HT-29 (cell line): Measurements from ENCODE around the gene PHACTR3. TPM values are rescaled to one million over a fixed set of nuclear protein-coding genes. Genes with fewer than 3 reads are reported as not detected.

Experiments used
- DNase-seq: peaks from one replicate; pipeline ENCODE4 v3.0.0-alpha.2; 2015; ENCODE audit warnings: low spot score
- total RNA-seq: library from RNA; depleted of rRNA; stranded (reverse); fragments of >200 nt; shearing (Covaris generic); gene quantifications from 2 replicates; pipeline ENCODE4 v1.2.3, GENCODE V29; 2014

The PHACTR3 gene
- total RNA-seq, 1 experiment from 2014 or later = 0.18 TPM

DNA sequence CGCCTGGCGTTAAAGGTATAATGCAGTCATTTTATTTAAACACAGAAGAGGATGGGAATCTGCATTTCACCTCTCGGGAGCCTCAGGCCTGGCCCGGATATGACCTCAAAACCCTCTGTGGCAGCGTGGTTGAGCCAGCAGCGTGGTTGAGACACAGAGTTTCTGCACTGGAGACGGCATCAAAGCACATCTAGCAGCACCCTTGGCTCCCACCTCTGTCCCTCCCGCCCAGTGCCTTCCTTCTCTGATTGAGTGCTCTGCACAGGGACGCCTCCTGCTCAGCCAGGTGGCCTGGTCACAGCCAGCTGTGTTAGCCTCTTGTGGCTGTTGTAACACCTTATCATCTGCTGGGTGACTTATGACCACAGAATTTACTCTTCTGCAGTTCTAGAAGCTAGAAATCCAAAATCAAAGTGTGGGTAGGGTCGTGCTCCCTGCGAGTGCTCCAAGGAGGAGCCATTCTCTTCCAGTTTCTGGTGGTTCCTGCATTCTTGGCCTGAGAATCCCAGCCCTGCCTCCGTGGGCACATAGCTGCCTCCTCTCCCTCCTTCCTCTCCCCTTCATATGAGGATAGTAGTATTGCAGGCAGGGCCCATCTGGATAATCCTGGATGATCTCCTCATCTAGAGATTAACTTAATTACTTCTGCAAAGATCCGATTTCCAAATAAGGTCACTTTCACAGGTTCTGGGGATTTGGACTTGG lies 172.4 kb downstream of the PHACTR3 start:
- DNase-seq = no peak

DNA sequence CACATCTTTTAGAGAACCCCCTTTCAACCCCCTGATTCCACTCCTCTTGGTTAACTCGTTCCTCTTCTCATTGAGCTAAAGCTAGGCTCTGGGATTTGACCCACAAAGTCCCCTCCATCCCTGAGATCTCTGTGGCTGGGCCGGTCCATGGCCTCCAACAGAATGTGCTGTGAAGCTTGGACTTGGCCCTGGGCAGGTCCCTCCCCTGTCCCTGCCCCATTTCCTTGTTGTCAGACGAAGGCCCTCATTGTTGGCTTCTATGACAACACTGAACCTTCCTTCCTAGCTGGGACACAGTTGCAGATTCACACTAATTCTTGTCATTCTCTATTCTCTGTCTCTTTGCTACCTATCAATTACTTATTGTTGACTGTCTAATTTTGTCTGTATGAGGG lies 173.0 kb downstream of the PHACTR3 start:
- DNase-seq = no peak

DNA sequence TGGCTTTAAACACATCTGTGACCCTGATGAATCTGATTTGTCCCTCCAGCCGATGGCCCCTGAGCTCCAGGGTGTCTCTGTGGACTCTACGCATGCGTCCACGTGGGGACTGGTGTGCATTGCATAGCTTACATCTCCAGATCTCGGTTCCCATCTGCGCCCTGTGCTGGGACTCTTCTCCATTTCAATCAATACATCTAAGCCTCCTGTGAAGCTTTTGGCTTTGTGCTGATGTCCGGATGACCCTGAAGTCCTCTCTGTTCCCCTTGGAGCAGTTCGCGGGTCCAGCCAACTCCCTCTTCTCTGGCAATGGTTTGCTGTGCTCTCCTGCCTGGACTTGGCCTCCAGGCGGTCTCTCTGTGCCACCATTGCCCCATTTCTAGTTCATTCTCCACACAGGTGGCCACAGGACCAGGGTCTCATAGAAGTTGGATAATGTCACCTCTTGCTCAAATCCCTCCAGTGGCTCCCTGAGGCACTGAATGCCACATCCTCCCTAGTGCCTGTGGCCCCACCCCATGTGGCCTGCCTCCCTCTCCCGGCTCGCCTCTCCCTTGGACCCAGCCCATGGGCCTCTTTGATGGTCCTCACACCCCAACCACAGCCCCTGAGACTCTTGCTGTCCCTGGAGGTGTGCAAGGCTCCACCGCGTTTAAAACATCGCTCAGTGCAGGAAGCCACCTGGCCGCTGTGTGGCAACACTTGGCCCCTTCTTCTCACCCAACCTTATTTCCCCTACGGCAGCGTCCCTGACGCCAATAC lies 173.7 kb downstream of the PHACTR3 start:
- DNase-seq = no peak

DNA sequence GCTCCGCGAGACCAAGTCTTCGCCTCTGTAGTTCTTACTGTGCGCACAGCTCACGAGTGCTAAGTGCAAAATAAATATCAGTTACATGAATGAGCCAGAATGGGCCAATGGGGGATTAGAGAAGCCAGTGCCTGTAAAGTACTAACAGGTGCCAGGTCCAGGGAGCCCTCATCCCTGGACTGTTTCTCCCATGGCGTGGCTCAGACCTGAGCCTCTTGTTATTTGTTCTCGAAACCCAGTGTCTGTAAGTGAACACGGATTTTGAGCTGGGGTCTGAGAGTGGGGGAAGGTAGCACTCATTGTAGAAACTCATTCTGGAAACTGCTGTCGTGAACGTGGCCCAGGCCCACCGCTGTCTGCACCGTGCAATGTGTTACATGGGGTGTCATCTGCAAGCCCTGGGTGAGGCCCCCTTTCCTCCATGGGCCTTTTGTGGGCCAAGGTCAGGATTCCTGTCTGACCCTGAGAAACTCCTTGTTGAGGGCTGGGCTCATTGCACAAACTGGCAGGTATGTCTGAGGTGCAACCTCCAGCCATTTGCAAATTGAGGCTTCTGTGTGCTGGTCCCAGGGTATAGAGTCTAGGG lies 174.4 kb downstream of the PHACTR3 start:
- no peak for DNase-seq

DNA sequence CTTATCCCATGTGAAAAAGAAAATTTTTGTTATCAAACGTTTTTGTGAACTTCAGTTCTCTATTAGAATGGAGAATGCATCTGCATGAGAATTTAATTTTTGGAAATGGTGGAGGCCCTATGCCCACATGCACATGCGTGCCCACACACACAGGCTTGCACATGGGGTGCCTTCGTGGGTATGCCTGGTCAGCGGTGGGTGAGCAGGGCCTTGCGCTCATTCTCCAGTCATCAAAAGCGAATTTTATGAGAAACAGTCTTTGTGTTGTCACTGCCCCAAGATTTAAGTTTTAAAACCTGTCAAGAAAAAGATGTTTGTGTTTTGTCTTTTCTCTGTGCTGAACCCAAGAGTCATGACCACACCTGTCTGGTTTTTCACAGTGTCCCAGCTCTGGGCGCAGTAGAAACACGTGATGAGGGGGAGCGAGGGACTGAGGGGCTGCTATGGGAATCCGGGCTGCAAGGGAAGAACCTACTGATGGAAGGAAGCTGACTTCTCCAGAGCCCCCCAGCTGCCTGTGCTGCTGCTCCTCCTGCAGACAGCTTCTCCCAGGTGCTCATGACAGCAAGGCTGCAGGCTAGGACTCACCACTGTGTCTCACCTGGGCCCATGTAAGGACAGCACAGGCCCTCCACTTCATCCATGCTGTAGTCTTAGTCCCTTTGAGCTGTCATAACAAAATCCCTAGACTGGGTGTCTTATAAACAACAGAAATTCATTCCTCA lies 175.5 kb downstream of the PHACTR3 start:
- no peak for DNase-seq

DNA sequence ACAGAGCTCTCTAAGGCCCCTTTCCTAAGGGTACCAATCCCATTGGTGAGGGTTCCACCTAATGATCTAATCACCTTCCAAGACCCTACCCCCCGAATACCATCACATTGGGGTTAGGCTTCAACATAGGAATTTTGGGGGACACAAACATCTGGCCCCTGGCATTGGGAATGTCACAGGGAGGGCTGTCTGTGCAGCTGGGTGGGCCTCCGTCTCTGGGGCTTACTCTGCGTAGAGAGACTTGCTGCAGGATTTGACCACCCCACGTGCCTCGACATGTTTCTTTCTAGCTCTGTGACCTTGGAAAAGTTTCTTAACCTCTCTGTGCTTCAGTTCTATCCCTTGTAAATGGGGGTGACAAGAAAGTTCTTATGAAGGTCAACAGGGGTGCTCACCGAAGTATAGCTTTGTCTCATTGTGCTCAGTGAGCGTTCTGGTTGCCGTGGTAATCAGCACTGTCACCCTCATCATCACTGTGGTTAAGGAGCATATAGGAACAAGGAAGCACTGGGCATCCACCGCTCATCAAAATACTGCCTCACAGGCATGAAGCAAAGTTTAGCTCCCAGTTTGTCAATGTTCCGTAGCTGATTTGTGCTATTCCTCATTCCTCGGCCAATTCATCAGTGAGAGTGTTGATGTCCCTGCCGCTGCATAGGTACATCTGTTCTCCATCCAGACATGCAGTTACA lies 176.3 kb downstream of the PHACTR3 start:
- DNase-seq = no peak

DNA sequence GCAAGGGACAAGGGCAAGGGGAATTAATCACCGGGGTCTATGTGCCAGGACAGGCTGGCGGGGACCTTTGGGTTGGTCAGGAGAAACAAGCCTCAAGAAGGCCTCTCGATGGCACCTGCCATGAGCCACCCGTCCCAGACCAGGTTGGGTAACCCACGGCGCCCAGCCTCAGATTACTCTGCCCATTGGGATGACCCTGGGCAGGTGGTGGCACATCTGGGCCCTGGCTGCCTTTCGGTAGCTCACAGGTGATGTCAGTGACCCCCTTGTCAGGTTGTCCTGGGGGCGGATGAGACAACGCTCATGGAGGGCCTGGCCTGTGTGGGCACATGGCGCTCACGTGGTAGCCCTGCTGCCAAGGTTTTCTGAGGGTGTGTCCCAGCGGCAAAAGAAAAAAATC lies 176.9 kb downstream of the PHACTR3 start:
- DNase-seq = no peak

DNA sequence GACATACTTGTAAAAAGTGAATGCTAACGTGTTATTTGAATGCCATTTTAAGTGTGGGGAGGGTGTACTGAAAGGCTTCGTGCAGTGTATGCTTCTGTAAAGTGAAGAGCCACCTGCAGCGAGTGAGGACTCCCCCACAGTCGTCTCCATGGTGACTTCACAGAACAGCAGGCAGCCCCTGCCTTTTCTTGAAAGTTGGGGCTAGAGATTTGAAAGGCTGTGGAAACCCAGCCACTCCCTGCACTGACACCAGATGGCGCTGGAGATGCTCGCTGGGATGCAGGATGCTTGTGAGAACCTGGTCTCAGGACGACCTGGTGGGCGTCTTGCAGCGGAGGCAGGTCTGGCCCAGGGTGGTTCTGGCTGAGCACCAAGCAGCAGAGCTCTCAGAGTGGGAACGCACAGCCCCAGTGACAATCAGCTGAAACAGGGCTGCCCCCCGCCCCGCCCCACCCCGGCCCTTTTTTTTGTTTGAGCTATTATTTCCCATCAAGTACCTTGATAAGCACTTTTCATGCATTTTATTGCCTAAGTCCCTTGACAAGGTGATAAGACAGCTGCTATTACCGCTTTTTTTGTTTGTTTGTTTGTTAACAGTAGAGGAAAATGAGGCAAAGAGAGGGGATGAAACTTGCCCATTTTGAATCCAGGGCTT lies 178.8 kb downstream of the PHACTR3 start:
- peak; percentile 89 for DNase-seq

DNA sequence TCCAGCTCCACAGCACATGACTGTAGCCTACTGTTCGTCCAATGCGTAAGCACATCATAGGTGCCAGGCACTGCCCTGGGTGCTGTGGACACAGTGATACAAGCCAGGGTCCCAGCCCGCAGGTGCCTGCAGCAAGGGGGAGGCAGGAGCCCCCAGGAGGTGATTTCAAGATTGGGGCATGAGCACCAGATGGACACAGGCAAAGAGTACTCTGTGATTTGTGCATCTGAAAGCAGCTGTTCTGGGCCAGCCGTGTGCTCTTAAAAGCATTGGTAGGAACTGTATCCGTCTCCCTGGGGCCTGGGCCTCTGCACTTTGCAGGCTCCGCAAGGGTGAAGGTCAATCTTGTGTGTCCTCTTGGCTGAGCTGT lies 179.3 kb downstream of the PHACTR3 start:
- no peak for DNase-seq

DNA sequence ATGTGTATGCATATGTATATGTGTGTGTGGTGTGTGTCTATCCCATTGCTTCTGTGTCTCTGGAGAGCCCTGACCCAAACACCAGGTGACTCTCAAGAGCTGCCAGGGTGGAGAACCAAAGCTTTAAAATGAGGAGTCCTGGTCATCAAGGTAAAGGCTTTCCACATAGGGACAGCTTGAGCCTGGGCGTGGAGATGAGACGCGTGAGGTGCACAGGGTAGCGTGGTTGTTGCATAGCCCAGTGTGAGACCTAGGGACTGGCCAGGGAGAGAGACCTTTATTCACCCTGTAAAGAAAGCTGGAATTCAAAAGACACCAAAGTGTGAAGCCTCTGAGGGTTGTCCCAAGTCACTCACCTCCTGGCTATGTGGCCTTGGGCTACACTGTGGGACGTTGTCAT lies 180.0 kb downstream of the PHACTR3 start:
- DNase-seq = no peak

DNA sequence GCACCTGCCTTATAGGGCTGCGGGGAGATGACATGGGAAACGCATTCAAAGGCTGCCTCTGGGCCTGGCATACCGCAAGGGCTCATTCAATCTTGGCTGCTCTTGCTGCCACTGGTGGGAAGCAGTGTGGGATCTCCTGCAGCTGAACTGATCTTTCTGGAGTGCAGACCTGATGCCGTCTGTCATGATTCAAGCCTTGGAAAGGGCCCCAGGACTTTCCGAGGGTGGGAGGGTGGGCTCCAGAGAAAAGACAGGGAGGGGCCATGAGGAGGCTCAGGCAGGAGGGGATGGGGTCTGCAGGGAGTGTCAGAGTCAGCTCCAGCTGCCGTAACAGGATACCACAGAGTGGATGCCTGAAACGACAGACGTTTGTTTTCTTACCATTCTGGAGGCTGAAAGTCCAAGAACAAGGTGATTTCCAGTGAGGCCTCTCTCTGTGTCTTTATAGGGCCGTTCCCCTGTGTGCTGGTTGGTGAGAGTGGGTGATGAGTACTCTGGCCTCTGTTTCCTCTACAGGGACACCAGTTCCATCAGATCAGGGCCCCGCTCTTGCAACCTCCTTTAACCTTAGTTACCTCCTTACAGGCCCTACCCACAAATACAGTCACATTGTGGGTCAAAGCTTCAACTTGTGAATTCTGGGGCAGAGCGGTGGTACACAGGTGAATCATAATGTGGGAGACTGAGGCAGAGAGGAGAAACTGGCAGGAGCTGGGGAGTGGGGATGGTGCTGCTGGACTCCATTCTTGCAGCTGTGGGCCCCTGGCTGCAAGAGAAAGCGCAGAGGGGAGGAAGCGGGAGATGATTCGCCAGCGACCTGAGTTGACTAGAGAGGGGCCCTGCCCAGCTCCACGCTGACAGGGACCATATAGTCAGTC lies 180.7 kb downstream of the PHACTR3 start:
- no peak for DNase-seq

DNA sequence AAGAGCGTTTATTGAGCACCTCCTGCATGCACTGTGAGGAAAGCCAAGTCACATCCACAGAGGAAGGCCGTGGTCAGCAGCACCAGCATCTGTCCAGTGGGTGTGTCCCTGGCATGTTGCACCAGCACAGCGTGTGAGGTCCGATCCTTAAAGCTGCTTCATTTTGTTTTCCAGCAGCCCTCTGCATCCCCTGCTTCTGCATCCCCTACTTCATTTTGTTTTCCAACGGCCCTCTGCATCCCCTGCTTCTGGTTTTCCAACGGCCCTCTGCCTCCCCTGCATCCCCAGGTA lies 181.3 kb downstream of the PHACTR3 start:
- DNase-seq = no peak

DNA sequence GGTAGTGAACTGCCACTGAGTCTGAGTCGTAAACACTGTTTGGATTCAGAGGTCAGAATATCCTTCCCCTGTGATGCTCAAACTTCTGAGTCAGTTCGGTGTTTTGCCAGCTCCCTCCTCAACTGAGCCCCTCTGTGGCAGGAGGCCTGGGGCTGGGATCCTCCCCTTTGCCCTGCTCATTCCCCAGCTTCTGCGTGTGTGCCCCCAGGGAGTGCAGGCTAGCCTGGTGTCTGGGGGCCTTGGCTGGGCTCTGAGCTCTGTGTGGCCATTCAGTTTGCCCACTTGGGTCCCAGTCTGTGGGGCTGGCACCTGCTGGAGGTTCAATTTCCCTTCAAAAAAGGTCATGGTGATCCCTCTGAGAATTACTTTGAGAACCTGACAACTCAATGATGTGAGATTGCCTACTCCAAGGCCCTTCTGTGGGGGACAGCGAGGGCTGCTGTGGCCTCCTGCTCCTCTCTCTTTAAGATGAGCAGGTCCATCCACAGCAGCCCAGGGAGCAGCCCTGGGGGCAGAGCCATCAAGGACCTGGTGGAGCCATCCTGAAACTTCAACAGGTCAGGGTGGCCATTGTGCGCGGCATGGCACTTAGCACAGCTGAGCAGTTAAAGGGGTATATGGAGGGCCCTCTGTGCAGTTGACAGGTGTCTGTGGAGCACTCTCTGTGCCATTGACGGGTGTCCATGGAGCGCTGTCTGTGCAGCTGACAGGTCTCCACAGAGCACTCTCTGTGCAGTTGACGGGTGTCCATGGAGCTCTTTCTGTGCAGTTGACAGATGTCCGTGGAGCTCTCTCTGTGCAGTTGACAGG lies 181.9 kb downstream of the PHACTR3 start:
- no peak for DNase-seq

DNA sequence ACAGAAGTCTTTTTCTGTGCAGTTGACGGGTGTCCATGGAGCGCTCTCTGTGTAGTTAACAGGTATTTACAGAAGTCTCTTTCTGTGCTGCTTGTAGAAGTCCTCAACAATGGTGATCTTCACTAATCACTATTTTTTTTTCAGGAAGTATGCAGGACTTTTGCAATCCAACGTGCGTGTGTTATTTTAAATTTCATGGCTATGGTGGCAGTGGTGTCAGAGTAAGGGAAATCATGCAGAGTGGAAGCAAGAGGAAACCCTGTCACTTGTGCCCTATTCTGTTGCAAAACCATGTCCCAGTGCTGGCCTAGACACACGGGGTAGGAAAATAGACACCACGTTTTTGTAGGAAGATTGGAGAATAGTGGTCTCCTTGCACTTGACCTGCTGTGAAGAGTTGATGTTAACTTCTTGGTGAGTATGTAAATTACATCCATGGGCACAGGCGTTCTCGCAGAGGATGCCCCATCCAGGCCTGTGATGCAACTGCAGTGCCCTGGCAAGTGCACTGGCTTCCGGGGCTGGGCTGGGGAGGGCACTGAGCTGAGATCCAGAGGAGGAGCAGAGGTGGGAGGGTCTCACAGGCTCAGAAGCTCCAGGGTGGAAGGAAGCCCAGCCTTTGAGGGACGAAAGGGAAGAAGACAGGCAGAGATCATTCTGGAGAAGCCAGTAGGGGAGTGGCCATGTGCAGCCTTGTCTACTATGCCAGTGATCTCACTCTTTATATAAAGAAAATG lies 182.6 kb downstream of the PHACTR3 start:
- no peak for DNase-seq

DNA sequence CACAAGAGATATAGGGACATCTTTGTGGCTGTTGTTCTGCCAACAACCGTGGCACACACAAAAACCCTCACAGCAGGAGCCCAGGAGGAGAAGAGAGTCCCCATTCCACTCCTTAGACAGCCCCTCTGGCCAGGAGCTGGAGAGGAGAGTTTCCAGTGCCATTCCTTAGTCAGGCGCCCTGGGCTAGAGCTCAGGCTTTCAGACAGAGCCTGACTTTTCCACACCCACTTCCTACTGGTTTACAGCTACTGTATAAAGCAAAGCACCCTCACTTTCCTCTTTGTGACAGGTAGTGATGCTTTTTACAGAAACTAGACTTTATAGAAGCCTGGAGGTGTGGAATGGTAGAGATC lies 183.2 kb downstream of the PHACTR3 start:
- DNase-seq = no peak

DNA sequence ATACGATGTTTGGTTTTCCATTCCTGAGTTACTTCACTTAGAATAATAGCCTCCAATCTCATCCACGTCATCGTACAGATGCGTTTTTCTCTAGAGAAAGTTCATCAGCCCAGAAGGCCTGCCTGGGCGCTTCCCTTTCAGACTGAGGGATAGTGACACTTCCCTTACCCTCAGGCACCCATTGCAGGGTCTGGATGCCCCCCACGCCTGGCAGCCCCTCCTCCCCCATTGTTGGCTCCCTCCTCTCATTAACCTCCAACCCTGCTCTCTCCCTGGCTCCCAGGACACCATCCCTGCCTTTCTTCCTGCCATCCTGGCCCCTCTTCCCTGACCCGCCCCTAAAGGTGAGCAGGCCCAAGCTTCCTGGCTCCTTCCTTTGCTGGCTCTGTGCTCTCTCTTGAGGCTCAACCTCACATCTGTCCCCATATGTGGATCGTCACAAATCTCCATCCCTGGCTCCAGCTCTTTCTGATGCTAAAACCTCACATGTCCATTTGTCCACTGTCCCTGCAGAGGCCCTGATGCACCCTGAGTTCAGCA lies 183.9 kb downstream of the PHACTR3 start:
- no peak for DNase-seq

DNA sequence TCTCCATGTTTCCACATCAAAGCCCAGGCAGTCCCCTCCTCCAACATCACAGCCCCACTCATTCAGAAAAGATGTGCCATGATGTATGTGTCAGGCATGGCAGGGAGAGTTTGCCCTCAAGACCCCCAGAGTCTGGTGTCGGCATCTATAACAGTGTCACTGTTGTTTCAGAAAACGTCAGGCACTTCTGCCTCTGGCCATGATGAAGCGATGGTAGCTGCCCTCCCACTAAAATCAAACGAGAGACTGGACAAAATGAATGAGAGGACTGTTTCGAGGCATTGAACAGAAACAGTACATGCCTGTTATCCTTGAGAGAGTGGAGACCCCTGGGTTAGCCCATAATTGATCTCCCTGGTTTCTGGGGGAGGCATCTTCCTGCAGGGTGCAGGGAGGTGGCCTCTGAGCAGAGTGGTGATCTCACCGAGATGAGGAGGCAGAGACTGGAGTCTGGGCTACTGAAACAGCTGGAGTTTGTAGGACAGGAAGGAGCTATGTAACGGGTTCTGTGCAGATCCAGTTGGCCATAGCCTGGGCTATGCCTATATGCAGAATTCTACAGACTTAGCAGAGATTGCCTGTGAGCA lies 184.6 kb downstream of the PHACTR3 start:
- DNase-seq = no peak

DNA sequence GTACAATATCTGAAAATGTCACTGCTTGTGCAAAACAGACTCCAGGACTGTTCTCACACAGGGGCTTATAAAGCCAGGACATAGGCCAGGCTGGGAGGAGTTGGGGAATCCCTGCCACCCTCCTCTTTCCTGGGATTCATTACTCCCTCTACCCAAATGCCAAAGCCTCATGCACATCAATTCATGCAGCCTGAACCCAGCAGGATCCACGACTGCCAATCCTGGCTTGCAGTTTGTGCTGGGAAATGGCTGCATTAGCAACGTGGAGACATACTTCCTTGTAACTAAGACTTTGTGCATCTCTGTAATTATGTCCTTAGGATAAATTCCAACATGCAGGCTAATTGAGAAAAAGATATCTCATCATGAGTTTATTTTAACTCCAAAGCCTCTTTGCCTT lies 185.3 kb downstream of the PHACTR3 start:
- no peak for DNase-seq
